Heart right ventricle (tissue), 16 donors: Measurements from ENCODE around the gene OBP2B. TPM values are rescaled to one million over a fixed set of nuclear protein-coding genes. Genes with fewer than 3 reads are reported as not detected.
"Not testable (repeated sequence)": the region's sequence is repeated elsewhere in the genome, so short reads cannot be mapped to it uniquely, and the experiment has no call there.

Source experiments
- ATAC-seq, 8 donors: fragments of 200-7000 bp; cut with Tn5 transposase; one replicate each; pipeline ENCODE4 v1.9.1; 2020; ENCODE audit warnings: mild to moderate bottlenecking in 8 of 8, moderate library complexity in 8 of 8, moderate number of reproducible peaks in 1 of 8
- DNase-seq, 2 donors: peaks; one replicate each; pipeline ENCODE4 v3.0.0-alpha.2; 2020
- H3K27ac ChIP-seq, 10 donors: fragments of 200-600 bp; sonication (generic) in 2 of 10; one replicate each; pipeline versions ENCODE4 v1.5.0 to v1.8.0; 2020 to 2022; ENCODE audit warnings: mild to moderate bottlenecking in 3 of 10
- H3K27me3 ChIP-seq, 7 donors: fragments of 200-600 bp; one replicate each; pipeline ENCODE4 v1.8.0; 2021 to 2022; ENCODE audit warnings: mild to moderate bottlenecking in 2 of 7
- H3K36me3 ChIP-seq, 9 donors: fragments of 200-600 bp; sonication (generic) in 1 of 9; one replicate each; pipeline versions ENCODE4 v1.5.0 to v1.8.0; 2020 to 2022; ENCODE audit warnings: mild to moderate bottlenecking in 2 of 9
- H3K4me1 ChIP-seq, 9 donors: fragments of 200-600 bp; sonication (generic) in 1 of 9; one replicate each; pipeline versions ENCODE4 v1.5.0 to v1.8.0; 2020 to 2022; ENCODE audit warnings: mild to moderate bottlenecking in 4 of 9
- H3K4me3 ChIP-seq, 10 donors: fragments of 200-600 bp; sonication (generic) in 2 of 10; one replicate each; pipeline versions ENCODE4 v1.5.0 to v1.8.0; 2020 to 2022; ENCODE audit warnings: mild to moderate bottlenecking in 7 of 10, moderate library complexity in 2 of 10
- H3K9me3 ChIP-seq, 11 donors: fragments of 200-600 bp in 10 of 11; sonication (generic) in 2 of 11; one replicate each; pipeline versions ENCODE4 v1.5.0 to v1.8.0; 2013 to 2022; ENCODE audit warnings: mild to moderate bottlenecking in 2 of 11, control low read depth in 1 of 11, moderate library complexity in 1 of 11
- WGBS, 2 donors: extraction: QIAGEN DNeasy Blood & Tissue Kit; methylation state at CpG; one replicate each; pipeline ENCODE4 v1.1.7; 2013; ENCODE audit warnings: inconsistent platforms in 1 of 2; 5-methylcytosine and 5-hydroxymethylcytosine counted together
- intact Hi-C, 10 donors: fragments of 100-400 bp; cut with DNase I; formaldehyde crosslinking; loops; one replicate each; pipeline versions ENCODE4 v1.11.1 to v1.14.2; 2022
- polyA plus RNA-seq, 2 donors: library from polyadenylated mRNA; stranded (reverse); fragments of 200-250 nt; gene quantifications; one replicate each; pipeline ENCODE4 v1.2.3, GENCODE V29; 2013
- total RNA-seq, 10 donors: library from RNA; stranded (reverse); fragmentation: NEBNext Ultra II Directional in 3 of 10; extraction: Animal tissue kit (Norgen Biotek cat#: 25700) in 3 of 10; gene quantifications; one replicate each; pipeline versions ENCODE4 v1.2.1 to v1.2.4, GENCODE V29; 2021 to 2023
- TF ChIP-seq, protein P1 (sequence below), 9 donors: fragments of 200-600 bp; sonication (generic) in 2 of 9; IDR thresholded peaks; one replicate each; pipeline versions ENCODE4 v1.5.0 to v1.8.0; 2021 to 2022; ENCODE audit warnings: antibody characterized with exemption in 9 of 9, mild to moderate bottlenecking in 5 of 9, moderate library complexity in 1 of 9
- donor health status: Arrhythmogenic right ventricular cardiomyopathy.
- donor health status: ischemic (EF 13 %, LVEDD 7.1; RV severe dilation, severe dysfunction).
- donor health status: healthy with polysubstance abuse.
- donor health status: DM: no; HTN: yes; CAD: no.
- donor health status: DM: no; HTN: no; CAD: no.
- donor health status: ischemic (EF 25% LVEDD 6.9; RV normal size, moderate dysfunction).
- donor health status: ischemic (EF 25% LVEDD 5.7; RV mildly dilated, moderate dysfunction).
- donor health status: healthy.
- donor health status: DM: yes; HTN: yes; CAD: no.
- donor health status: Ischemic cardiomyopathy.
- donor health status: ischemic (EF 35%, LVEDD 5.7; RV mildly dilated, moderate dysfunction).
- donor health status: nonischemic (EF 11% LVEDD 7.7; RV severe dilation, severe dysfunction).
- donor health status: DM: yes; HTN: yes; CAD: no.
- donor health status: PGD.
- donor health status: ischemic (EF 29% LVEDD 5.4; RV normal size, mild dysfunction).
- donor health status: nonischemic (EF 23%, LVEDD 6.1; RV moderate dilation, normal function).

Gene OBP2B
- total and polyA plus RNA-seq, 12 donors: 0.75 TPM; not detected in 11

DNA sequence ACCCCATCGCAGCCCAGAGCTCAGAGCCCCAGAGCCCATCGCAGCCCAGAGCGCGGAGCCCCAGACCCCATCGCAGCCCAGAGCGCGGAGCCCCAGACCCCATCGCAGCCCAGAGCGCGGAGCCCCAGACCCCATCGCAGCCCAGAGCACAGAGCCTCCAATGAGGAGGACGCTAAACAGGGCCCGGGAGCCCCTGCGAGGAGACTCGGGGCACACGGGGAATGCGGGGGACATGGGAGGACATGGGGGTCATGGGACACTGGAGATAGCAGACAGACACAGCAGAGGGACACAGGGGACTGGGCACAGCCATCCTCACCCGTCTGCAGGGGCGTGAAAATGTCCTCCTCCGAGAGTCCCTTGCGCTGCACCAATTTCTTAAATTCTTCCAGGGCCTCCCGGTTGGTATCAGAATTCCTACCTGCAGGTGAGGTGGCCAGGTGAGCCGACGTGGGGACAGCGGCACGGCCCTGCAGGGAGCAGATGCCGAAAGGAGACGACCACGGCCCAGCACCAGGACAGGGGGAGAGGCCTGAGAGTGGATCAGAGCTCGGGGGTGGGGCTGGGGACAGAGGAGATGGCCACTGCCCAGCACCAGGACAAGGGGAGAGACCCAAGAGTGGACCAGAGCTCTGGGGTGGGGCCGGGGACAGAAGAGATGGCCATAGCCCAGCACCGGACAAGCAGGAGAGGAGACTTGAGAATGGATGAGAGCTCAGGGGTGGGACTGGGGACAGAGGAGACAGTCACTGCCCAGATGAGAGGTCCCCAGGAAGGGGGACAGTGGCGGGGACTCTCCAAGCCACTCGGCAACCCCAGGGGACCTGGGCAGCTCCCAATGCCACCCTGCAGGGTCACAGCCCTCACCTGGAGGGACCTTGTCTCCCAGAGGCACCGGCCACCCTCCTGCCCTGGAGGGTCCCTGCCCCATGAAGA is 2.8 kb downstream of the OBP2B start:
- no peaks in the 10 kb centered on the region for H3K4me1 ChIP-seq
- peaks cover 0 to 6% (median 0%) of the 10 kb centered on the region in 11 donors for H3K9me3 ChIP-seq
- 78 to 85% methylated on average over 35 of the region's 35 CpGs for WGBS, 2 donors
- no peak overlapping the region for H3K27ac ChIP-seq
- H3K27me3 ChIP-seq: peaks cover 0 to 27% (median 0%) of the 10 kb centered on the region in 7 donors
- ATAC-seq (no peak), DNase-seq (no peak)
- H3K36me3 ChIP-seq: no peaks in the 10 kb centered on the region
- intact Hi-C loops: no loop called here
- no peak overlapping the region for H3K4me3 ChIP-seq
- TF ChIP-seq, protein P1, sequence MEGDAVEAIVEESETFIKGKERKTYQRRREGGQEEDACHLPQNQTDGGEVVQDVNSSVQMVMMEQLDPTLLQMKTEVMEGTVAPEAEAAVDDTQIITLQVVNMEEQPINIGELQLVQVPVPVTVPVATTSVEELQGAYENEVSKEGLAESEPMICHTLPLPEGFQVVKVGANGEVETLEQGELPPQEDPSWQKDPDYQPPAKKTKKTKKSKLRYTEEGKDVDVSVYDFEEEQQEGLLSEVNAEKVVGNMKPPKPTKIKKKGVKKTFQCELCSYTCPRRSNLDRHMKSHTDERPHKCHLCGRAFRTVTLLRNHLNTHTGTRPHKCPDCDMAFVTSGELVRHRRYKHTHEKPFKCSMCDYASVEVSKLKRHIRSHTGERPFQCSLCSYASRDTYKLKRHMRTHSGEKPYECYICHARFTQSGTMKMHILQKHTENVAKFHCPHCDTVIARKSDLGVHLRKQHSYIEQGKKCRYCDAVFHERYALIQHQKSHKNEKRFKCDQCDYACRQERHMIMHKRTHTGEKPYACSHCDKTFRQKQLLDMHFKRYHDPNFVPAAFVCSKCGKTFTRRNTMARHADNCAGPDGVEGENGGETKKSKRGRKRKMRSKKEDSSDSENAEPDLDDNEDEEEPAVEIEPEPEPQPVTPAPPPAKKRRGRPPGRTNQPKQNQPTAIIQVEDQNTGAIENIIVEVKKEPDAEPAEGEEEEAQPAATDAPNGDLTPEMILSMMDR (IDR thresholded peaks at IDR 0.05): no peak

DNA sequence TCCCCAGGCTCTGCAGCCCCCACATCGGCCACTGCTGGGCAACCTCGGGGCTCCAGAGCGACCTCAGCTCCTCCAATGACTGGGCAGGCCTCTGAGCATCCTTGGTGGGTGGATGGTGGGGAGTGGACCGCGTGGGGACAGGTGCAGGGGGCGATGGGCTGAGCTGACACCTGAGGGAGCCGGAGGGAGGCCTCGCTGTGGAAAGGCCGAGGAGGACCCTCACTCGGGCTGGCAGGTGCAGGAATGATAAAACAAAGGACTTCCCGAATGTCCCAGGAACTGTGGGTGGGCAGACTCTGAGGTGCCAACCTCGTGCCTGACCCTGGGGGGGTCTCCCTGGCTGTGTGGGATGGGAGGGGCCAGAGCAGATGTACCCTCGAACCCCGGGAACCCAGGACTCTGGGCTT is 3.6 kb downstream of the OBP2B start:
- peaks cover 0 to 31% (median 4%) of the 10 kb centered on the region in 7 donors for H3K27me3 ChIP-seq
- WGBS, 2 donors: 70 to 73% methylated on average over 14 of the region's 14 CpGs

DNA sequence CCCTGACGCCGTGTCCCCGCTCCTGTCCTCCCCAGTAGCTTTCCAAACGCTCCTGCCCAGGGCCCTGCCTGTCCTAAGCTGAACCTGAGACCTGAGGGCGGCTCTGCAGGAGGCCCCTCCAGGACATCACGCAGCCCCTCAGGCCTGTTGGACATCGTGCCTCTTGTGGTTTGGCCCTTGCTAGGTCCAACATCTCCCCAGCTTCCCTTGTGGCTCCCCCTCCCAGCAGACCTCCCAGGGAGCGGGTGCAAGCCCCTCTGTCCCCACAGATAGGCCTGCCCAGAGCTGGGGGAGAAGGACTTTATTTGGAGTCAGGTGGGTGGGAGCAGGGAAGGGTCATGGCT is 4.1 kb downstream of the OBP2B start:
- intact Hi-C loops: no loop called here
- Histone ChIP-seq H3K4me1 (peaks cover 0 to 3% (median 0%) of the 10 kb centered on the region in 9 donors), H3K9me3 (no peaks in the 10 kb centered on the region), H3K27me3 (peaks cover 0 to 35% (median 8%) of the 10 kb centered on the region in 7 donors), H3K27ac (no peak overlapping the region), H3K4me3 (no peak overlapping the region), H3K36me3 (no peaks in the 10 kb centered on the region)
- TF ChIP-seq, protein P1 (IDR thresholded peaks at IDR 0.05): no peak
- 69 to 82% methylated on average over 8 of the region's 8 CpGs for WGBS, 2 donors
- ATAC-seq (no peak), DNase-seq (no peak)

More for the DNA sequence above, 3.6 kb downstream of the OBP2B start:
- H3K9me3 ChIP-seq, DNase-seq, ATAC-seq, H3K4me3 ChIP-seq, H3K27ac ChIP-seq, intact Hi-C loops, H3K4me1 ChIP-seq, H3K36me3 ChIP-seq: not testable (repeated sequence)

DNA sequence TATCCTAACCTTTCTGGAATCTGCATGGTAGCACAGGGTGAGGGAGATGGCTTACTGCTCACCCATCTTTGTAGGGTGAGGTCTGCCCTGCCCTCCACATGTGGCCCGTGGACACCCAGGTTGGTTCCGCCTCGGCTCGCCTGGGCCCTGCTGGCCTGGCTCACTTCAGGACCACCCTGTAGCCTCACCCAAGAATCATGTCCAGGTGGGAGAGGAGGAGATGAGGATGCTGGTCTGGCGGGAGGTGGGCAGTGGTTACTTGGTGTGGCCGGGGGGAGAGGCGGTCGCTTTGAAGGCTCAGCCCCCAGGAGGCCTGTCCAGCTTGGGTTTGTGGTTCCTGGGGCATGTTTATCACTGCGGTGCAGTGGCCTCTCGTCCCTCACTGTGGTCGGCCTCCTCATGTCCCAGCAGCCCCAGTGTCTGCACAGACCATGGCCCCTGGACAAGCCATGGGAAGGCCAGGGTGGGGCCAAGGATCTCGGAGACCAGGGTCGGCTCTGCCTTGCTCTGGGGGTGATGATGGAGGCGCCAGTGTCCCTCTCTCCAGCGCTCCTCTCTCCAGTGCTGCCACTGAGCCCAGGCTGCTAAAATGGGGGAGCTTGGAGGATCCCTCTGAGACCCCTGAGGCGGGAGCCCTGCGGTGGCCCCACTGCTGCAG is 4.6 kb downstream of the OBP2B start:
- peaks cover 0 to 4% (median 0%) of the 10 kb centered on the region in 9 donors for H3K4me1 ChIP-seq
- H3K9me3 ChIP-seq: no peaks in the 10 kb centered on the region
- no peaks in the 10 kb centered on the region for H3K36me3 ChIP-seq
- intact Hi-C loops: no loop called here
- ATAC-seq: no peak
- WGBS, 2 donors: 86 to 90% methylated on average over 17 of the region's 17 CpGs
- H3K27ac ChIP-seq: no peak overlapping the region
- H3K4me3 ChIP-seq: no peak overlapping the region
- TF ChIP-seq, protein P1 (IDR thresholded peaks at IDR 0.05): no peak
- no peak for DNase-seq
- H3K27me3 ChIP-seq: peaks cover 0 to 40% (median 13%) of the 10 kb centered on the region in 7 donors
